Heart left ventricle (tissue), 16 donors: ENCODE results near the gene XPNPEP1. TPM values are rescaled to one million over a fixed set of nuclear protein-coding genes. Genes with fewer than 3 reads are reported as not detected.

Experiments used
- ATAC-seq, 4 donors: fragments of 200-7000 bp; cut with Tn5 transposase; one replicate each; pipeline ENCODE4 v1.9.1; 2020 to 2022; ENCODE audit warnings: moderate library complexity in 4 of 4, mild to moderate bottlenecking in 3 of 4, moderate number of reproducible peaks in 1 of 4
- DNase-seq, 5 donors: peaks; one replicate each; pipeline ENCODE4 v3.0.0-alpha.2; 2020
- H3K27ac ChIP-seq, 12 donors: fragments of 200-600 bp; sonication (generic) in 4 of 12; one replicate each; pipeline versions ENCODE4 v1.5.0 to v1.8.0; 2016 to 2022; ENCODE audit warnings: mild to moderate bottlenecking in 2 of 12
- H3K27me3 ChIP-seq, 9 donors: fragments of 200-600 bp; sonication (generic) in 2 of 9; one replicate each; pipeline versions ENCODE4 v1.5.1 to v1.8.0; 2016 to 2022; ENCODE audit warnings: mild to moderate bottlenecking in 3 of 9
- H3K36me3 ChIP-seq, 9 donors: fragments of 200-600 bp; sonication (generic) in 2 of 9; one replicate each; pipeline versions ENCODE4 v1.5.0 to v1.8.0; 2018 to 2022; ENCODE audit warnings: mild to moderate bottlenecking in 2 of 9
- H3K4me1 ChIP-seq, 12 donors: fragments of 200-600 bp; sonication (generic) in 4 of 12; one replicate each; pipeline versions ENCODE4 v1.5.0 to v1.8.0; 2016 to 2022; ENCODE audit warnings: mild to moderate bottlenecking in 3 of 12
- H3K4me3 ChIP-seq, 12 donors: fragments of 200-600 bp; sonication (generic) in 4 of 12; one replicate each; pipeline versions ENCODE4 v1.5.0 to v1.8.0; 2017 to 2022; ENCODE audit warnings: mild to moderate bottlenecking in 9 of 12, moderate library complexity in 4 of 12
- H3K9me3 ChIP-seq, 12 donors: fragments of 200-600 bp; sonication (generic) in 4 of 12; one replicate each; pipeline versions ENCODE4 v1.5.0 to v1.8.0; 2016 to 2022; ENCODE audit warnings: mild to moderate bottlenecking in 1 of 12
- POLR2A ChIP-seq, 2 donors: fragments of 450-650 bp; IDR thresholded peaks; one replicate each; pipeline ENCODE4 v1.6.1; 2017; ENCODE audit warnings: antibody characterized with exemption in 2 of 2, mild to moderate bottlenecking in 2 of 2, moderate library complexity in 2 of 2
- WGBS, 4 donors: extraction: QIAGEN DNeasy Blood & Tissue Kit in 2 of 4; methylation state at CpG; one replicate each; pipeline versions ENCODE4 v1.1.5 to v1.1.7; 2013 to 2018; 5-methylcytosine and 5-hydroxymethylcytosine counted together
- intact Hi-C, 10 donors: fragments of 100-400 bp; cut with DNase I; formaldehyde crosslinking; loops; one replicate each; pipeline versions ENCODE4 v1.11.1 to v1.14.2; 2022
- polyA plus RNA-seq, 2 donors: library from polyadenylated mRNA; stranded (reverse); fragments of 200-250 nt; gene quantifications; one replicate each; pipeline ENCODE4 v1.2.3, GENCODE V29; 2013
- total RNA-seq, 9 donors: library from RNA; depleted of rRNA in 2 of 9; stranded (reverse); fragments of >200 nt in 2 of 9; fragmentation: NEBNext Ultra II Directional in 3 of 9; extraction: Animal tissue kit (Norgen Biotek cat#: 25700) in 3 of 9; gene quantifications; one replicate each; pipeline versions ENCODE4 v1.1.0 to v1.2.4, GENCODE V29; 2016 to 2023
- TF ChIP-seq, protein P1 (sequence below), 12 donors: fragments of 200-600 bp; sonication (generic) in 4 of 12; IDR thresholded peaks; one replicate each; pipeline versions ENCODE4 v1.5.0 to v1.8.0; 2018 to 2022; ENCODE audit warnings: antibody characterized with exemption in 12 of 12, mild to moderate bottlenecking in 5 of 12
- donor health status: ischemic (EF 13 %, LVEDD 7.1; RV severe dilation, severe dysfunction).
- donor health status: healthy with polysubstance abuse.
- donor health status: DM: no; HTN: yes; CAD: no.
- donor health status: DM: no; HTN: no; CAD: no.
- donor health status: ischemic (EF 25% LVEDD 6.9; RV normal size, moderate dysfunction).
- donor health status: ischemic (EF 25% LVEDD 5.7; RV mildly dilated, moderate dysfunction).
- donor health status: healthy.
- donor health status: DM: yes; HTN: yes; CAD: no.
- donor health status: ischemic (EF 35%, LVEDD 5.7; RV mildly dilated, moderate dysfunction).
- donor health status: nonischemic (EF 11% LVEDD 7.7; RV severe dilation, severe dysfunction).
- donor health status: DM: yes; HTN: yes; CAD: no.
- donor health status: PGD.
- donor health status: ischemic (EF 29% LVEDD 5.4; RV normal size, mild dysfunction).
- donor health status: nonischemic (EF 23%, LVEDD 6.1; RV moderate dilation, normal function).

XPNPEP1 gene
- total and polyA plus RNA-seq, 11 donors = 14.5 to 77.0 (median 46.2) TPM

DNA sequence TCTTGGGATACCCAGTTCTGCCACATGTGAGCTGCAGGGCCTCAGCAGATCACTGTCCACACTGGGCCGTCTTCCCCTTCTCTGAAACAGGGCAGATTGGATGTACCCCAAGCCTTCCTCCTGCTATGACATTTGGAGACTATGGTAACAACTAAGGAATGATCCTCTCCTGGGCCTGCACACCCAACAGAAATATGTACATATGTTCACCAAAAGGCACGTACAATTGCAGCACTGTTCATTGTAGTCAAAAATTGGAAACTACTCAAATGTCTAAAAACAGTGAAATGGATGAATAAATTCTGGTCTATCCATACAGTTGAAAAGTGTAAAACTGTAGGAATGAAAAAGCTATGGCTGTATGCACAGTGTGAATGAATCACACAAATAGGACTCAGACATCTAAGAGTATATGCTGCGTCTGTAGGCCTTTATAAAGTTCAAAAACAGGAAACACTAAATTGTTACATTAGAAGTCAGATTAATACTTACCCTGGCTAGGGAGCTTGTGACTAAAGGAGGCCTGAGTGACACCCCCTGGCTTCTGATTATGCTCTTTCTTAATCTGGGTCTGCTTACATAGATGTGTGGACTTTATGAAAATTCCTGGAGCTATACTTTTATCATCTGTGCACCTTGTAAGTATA lies 16.1 kb upstream of the XPNPEP1 start:
- intact Hi-C loops = no loop called here
- WGBS, 4 donors = 78 to 91% (median 87%) methylated on average over 3 of the region's 3 CpGs
- Histone ChIP-seq H3K4me1 (peaks cover 0 to 23% (median 12%) of the 10 kb centered on the region in 12 donors), H3K9me3 (no peaks in the 10 kb centered on the region), H3K27me3 (no peaks in the 10 kb centered on the region), H3K4me3 (no peak overlapping the region), H3K36me3 (no peaks in the 10 kb centered on the region), H3K27ac (no peak overlapping the region)
- DNase-seq = no peak
- ATAC-seq = no peak
- no peak for TF ChIP-seq POLR2A (IDR thresholded peaks at IDR 0.05)
- TF ChIP-seq, protein P1, sequence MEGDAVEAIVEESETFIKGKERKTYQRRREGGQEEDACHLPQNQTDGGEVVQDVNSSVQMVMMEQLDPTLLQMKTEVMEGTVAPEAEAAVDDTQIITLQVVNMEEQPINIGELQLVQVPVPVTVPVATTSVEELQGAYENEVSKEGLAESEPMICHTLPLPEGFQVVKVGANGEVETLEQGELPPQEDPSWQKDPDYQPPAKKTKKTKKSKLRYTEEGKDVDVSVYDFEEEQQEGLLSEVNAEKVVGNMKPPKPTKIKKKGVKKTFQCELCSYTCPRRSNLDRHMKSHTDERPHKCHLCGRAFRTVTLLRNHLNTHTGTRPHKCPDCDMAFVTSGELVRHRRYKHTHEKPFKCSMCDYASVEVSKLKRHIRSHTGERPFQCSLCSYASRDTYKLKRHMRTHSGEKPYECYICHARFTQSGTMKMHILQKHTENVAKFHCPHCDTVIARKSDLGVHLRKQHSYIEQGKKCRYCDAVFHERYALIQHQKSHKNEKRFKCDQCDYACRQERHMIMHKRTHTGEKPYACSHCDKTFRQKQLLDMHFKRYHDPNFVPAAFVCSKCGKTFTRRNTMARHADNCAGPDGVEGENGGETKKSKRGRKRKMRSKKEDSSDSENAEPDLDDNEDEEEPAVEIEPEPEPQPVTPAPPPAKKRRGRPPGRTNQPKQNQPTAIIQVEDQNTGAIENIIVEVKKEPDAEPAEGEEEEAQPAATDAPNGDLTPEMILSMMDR (IDR thresholded peaks at IDR 0.05) = no peak

DNA sequence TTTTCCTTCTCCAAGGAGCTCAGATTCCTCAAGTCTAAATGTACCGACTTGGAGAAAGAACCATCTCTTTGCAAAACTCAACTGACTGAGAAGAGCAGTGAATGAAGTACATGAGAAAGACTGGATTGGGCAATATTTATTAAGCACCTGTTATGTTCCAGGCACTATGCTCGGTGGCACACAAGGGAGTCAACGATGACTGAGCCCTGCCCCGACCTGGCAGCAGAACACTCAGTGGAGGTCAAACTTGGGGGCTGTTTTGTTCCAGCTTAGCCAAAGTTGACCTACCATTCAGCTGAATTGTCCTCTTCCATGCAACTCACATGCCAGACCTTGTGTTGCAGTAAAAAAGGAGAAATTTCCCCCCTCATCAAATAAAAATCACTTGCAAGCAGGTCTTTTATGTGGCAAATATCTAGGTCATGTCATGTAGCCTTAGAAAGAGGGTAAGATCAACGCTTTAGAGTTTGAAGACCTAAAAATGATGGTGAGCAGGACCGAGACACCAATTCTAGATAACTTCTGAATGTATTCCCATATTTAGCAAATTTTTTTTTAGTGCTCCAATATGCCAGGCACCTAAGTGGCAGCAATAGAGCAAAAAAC lies 14.3 kb upstream of the XPNPEP1 start:
- intact Hi-C loops = no loop called here
- H3K36me3 ChIP-seq = no peaks in the 10 kb centered on the region
- peaks cover 0 to 31% (median 17%) of the 10 kb centered on the region in 12 donors for H3K4me1 ChIP-seq
- TF ChIP-seq, protein P1 (IDR thresholded peaks at IDR 0.05) = no peak
- TF ChIP-seq POLR2A (IDR thresholded peaks at IDR 0.05) = no peak
- 94 to 98% (median 96%) methylated on average over 6 of the region's 6 CpGs for WGBS, 4 donors
- ATAC-seq (no peak), DNase-seq (no peak)
- no peak overlapping the region for H3K4me3 ChIP-seq
- no peaks in the 10 kb centered on the region for H3K27me3 ChIP-seq
- no peaks in the 10 kb centered on the region for H3K9me3 ChIP-seq
- no peak overlapping the region for H3K27ac ChIP-seq

DNA sequence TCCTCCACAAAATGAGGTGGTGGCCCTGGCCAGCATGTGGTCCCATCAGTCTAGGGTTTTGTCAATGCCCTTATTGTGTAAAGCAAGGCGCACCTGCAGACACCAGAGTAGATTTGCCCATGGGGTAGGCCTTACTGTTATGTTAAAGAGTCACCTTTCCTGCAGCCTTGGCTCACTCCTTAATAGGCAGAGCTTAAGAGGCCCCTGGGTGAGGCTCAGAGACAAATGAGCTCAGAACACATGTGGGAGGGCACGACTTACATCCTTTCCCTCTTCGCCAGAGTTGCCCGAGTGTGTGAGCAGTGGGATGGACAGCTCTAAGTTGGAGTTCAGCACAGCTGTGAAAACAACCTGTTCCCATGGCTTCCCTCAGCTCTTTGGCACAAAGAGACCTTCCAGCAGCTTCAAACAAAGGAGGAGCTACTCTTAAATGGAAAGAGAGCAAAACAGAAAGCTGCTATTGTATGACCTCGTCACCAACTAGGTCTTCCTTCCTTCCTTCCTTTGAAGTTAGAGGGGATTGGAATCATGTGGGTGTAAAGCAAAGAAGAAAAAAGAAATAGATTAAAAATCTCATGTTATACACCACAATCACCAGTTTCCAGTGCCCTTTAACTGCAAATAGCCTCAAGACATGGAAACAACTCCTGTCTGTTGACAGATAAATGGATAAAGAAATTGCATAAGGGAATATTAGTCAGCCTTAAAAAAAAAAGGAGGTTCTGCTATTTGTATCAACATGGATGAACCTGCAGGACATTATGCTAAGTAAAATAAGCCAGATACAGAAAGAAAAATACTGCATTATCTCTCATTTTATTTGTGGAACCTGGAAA lies 11.9 kb upstream of the XPNPEP1 start:
- intact Hi-C loops = loop anchor here in 2 of 10 donors (5.0 kb wide), 2 partner anchors 38 to 42 kb away; no protein-coding TSS in a partner anchor
- H3K27me3 ChIP-seq = no peaks in the 10 kb centered on the region
- H3K4me3 ChIP-seq = no peak overlapping the region
- DNase-seq (peak in 4 of 5 donors; percentile 41 to 54 (median 45)), ATAC-seq (peak; percentile 69 to 93 (median 91))
- H3K9me3 ChIP-seq = no peaks in the 10 kb centered on the region
- H3K27ac ChIP-seq = peak overlapping the region in 11 of 12 donors; percentile 25 to 62 (median 39)
- WGBS, 4 donors = 27 to 53% (median 35%) methylated on average over 5 of the region's 5 CpGs
- peaks cover 0 to 33% (median 17%) of the 10 kb centered on the region in 12 donors for H3K4me1 ChIP-seq
- TF ChIP-seq, protein P1 (IDR thresholded peaks at IDR 0.05) = no peak
- no peak for TF ChIP-seq POLR2A (IDR thresholded peaks at IDR 0.05)
- H3K36me3 ChIP-seq = no peaks in the 10 kb centered on the region
